K562 (cell line): ENCODE results near the gene CYB5RL. TPM values are rescaled to one million over a fixed set of nuclear protein-coding genes. Genes with fewer than 3 reads are reported as not detected.

Experiments used
- ARHGAP35 ChIP-seq: fragments of 450-650 bp; IDR thresholded peaks from 2 replicates; pipeline ENCODE4 v1.6.1; 2018; ENCODE audit not compliant: partially characterized antibody
- CBFA2T3 ChIP-seq: fragments of 450-650 bp; IDR thresholded peaks from 2 replicates; pipeline ENCODE4 v1.6.1; 2017
- CTBP1 ChIP-seq: fragments of 450-650 bp; IDR thresholded peaks from 2 replicates; pipeline ENCODE4 v1.6.1; 2016; ENCODE audit warnings: borderline replicate concordance
- CUX1 ChIP-seq: fragments of 200-800 bp; sonication (Bioruptor generic); IDR thresholded peaks from 2 replicates; pipeline ENCODE4 v1.6.1; 2016; ENCODE audit warnings: missing genetic modification characterization, missing compliant biosample characterization
- GMEB1 ChIP-seq: fragments of 250-450 bp; sonication (Bioruptor Pico); IDR thresholded peaks from 2 replicates; pipeline ENCODE4 v1.4.0; 2020; ENCODE audit warnings: mild to moderate bottlenecking
- HMBOX1 ChIP-seq: sonication (generic); IDR thresholded peaks from 2 replicates; pipeline ENCODE4 v1.6.1; 2016
- MAFG ChIP-seq: fragments of 450-650 bp; conservative IDR thresholded peaks from 2 replicates; pipeline ENCODE4 v1.6.1; 2016; ENCODE audit warnings: missing genetic modification characterization, missing compliant biosample characterization
- MAZ ChIP-seq, 2 experiments: fragments of 450-650 bp in 1 of 2; sonication (generic) in 1 of 2; formaldehyde crosslinking; IDR thresholded peaks in 1 of 2; conservative IDR thresholded peaks in 1 of 2; 2 replicates each; pipeline versions ENCODE4 v1.4.0 to v1.5.0; 2020; ENCODE audit warnings: mild to moderate bottlenecking in 1 of 2, missing genetic modification reagents in 1 of 2
- ZNF124 ChIP-seq: sonication (generic); formaldehyde crosslinking; IDR thresholded peaks from 2 replicates; pipeline ENCODE4 v1.8.1; 2022; ENCODE audit warnings: missing genetic modification reagents
- ZNF24 ChIP-seq: fragments of 450-650 bp; IDR thresholded peaks from 2 replicates; pipeline ENCODE4 v1.6.1; 2016
- ZNF77 ChIP-seq: fragments of 250-450 bp; sonication (Bioruptor Pico); IDR thresholded peaks from 2 replicates; pipeline ENCODE4 v1.5.0; 2020
- polyA plus RNA-seq, 8 experiments: library from polyadenylated mRNA; depleted of rRNA in 4 of 8; stranded (reverse) in 5 of 8; unstranded in 3 of 8; fragments of >200 nt; fragmentation: Nextera tagmentation in 2 of 8; fragmentation: Illumina TruSeq in 1 of 8; extraction: Ambion mirVana in 2 of 8; extraction: Trizol in 1 of 8; gene quantifications; 2 replicates each; pipeline versions ENCODE4 v1.2.1 to v1.2.3, GENCODE V29; 2011 to 2014; ENCODE audit warnings: inconsistent platforms in 1 of 8, missing spikeins in 1 of 8
- total RNA-seq, 7 experiments: library from RNA; depleted of rRNA in 6 of 7; stranded (reverse); fragments of >200 nt in 6 of 7; fragmentation: Illumina TruSeq in 2 of 7; extraction: Trizol in 2 of 7; gene quantifications; 2 replicates each; pipeline versions ENCODE4 v1.2.1 to v1.2.3, GENCODE V29; 2011 to 2021; ENCODE audit warnings: low replicate concordance in 1 of 7
- TF ChIP-seq, protein P1 (sequence below), 3 experiments: IDR thresholded peaks in 2 of 3; conservative IDR thresholded peaks in 1 of 3; 2 replicates each; pipeline ENCODE4 v1.5.1; 2011 to 2012; ENCODE audit warnings: low read length in 3 of 3, mild to moderate bottlenecking in 3 of 3, control low read depth in 2 of 3, improper control_type of control experiment in 1 of 3, inconsistent platforms in 1 of 3, low read depth in 1 of 3, mixed read lengths in 1 of 3, moderate library complexity in 1 of 3; ENCODE audit not compliant: insufficient read depth in 2 of 3
- TF ChIP-seq, protein P2 (sequence below), 3 experiments: fragments of 200-800 bp in 1 of 3; fragments of 250-450 bp in 1 of 3; fragments of 450-650 bp in 1 of 3; sonication (Bioruptor Pico) in 1 of 3; sonication (Bioruptor generic) in 1 of 3; formaldehyde crosslinking in 1 of 3; IDR thresholded peaks; 2 replicates each; pipeline versions ENCODE4 v1.6.1 to v1.8.0; 2016 to 2022; ENCODE audit warnings: mild to moderate bottlenecking in 2 of 3, missing genetic modification characterization in 2 of 3, missing compliant biosample characterization in 1 of 3, moderate library complexity in 1 of 3

Gene CYB5RL
- total and polyA plus RNA-seq, 9 of the 15 experiments (the other 6 are each of a cell fraction or from before 2014, with no cell fraction given), result 7.9 to 18.0 (median 11.2) TPM

DNA sequence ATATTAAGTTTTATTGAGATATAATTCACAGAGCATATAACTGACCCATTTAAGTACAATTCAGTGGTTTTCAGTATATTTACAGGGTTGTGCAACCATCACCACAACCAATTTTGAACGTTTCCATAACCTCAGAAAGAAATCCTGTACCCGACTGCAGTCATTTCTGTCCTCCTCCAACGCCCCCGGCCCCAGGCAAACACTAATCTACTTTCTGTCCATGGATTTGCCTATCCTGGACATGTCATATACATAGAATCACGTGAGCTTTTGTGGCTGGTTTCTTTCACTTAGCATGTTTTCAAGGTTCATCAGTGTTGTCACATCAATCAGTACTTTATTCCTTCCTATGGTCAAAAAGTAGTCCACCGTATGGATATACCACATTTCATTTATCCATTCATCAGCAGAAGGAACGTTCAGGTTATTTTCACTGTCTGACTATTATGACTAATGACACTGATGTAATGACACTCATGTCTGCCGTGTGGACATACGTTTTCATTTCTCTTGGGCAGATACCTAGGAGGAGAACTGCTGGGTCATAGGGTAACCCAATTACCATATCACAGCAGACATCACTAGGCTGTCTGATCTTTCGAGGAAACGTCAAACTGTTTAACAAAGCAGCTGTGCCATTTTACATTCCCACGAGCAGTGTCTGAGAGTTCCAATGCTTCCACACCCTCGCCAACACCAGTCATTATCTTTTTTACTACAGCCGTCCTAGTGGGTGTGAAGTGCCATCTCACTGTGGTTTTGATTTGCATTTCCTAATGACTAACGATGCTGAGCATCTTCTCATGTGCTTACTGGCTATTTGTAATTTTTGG is 30.9 kb upstream of the CYB5RL start (continued):
- TF ChIP-seq, protein P1, sequence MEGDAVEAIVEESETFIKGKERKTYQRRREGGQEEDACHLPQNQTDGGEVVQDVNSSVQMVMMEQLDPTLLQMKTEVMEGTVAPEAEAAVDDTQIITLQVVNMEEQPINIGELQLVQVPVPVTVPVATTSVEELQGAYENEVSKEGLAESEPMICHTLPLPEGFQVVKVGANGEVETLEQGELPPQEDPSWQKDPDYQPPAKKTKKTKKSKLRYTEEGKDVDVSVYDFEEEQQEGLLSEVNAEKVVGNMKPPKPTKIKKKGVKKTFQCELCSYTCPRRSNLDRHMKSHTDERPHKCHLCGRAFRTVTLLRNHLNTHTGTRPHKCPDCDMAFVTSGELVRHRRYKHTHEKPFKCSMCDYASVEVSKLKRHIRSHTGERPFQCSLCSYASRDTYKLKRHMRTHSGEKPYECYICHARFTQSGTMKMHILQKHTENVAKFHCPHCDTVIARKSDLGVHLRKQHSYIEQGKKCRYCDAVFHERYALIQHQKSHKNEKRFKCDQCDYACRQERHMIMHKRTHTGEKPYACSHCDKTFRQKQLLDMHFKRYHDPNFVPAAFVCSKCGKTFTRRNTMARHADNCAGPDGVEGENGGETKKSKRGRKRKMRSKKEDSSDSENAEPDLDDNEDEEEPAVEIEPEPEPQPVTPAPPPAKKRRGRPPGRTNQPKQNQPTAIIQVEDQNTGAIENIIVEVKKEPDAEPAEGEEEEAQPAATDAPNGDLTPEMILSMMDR (IDR thresholded peaks at IDR 0.05 in 2 of 3, conservative IDR thresholded peaks at IDR 0.05 in 1 of 3; ENCODE audit: insufficient read depth in 2 of 3, low read depth in 1 of 3, low read length in 3 of 3), result no peak
- no peak for TF ChIP-seq ARHGAP35
- no peak for TF ChIP-seq ZNF77 (CRISPR knock-in tag)
- TF ChIP-seq ZNF124 (CRISPR knock-in tag), result no peak
- TF ChIP-seq, protein P2, sequence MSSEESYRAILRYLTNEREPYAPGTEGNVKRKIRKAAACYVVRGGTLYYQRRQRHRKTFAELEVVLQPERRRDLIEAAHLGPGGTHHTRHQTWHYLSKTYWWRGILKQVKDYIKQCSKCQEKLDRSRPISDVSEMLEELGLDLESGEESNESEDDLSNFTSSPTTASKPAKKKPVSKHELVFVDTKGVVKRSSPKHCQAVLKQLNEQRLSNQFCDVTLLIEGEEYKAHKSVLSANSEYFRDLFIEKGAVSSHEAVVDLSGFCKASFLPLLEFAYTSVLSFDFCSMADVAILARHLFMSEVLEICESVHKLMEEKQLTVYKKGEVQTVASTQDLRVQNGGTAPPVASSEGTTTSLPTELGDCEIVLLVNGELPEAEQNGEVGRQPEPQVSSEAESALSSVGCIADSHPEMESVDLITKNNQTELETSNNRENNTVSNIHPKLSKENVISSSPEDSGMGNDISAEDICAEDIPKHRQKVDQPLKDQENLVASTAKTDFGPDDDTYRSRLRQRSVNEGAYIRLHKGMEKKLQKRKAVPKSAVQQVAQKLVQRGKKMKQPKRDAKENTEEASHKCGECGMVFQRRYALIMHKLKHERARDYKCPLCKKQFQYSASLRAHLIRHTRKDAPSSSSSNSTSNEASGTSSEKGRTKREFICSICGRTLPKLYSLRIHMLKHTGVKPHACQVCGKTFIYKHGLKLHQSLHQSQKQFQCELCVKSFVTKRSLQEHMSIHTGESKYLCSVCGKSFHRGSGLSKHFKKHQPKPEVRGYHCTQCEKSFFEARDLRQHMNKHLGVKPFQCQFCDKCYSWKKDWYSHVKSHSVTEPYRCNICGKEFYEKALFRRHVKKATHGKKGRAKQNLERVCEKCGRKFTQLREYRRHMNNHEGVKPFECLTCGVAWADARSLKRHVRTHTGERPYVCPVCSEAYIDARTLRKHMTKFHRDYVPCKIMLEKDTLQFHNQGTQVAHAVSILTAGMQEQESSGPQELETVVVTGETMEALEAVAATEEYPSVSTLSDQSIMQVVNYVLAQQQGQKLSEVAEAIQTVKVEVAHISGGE (CRISPR knock-in tag; IDR thresholded peaks at IDR 0.05), result no peak
- TF ChIP-seq CTBP1, result peak; percentile 57; the same call in 1 of the 2 replicates
- no peak for TF ChIP-seq MAZ (CRISPR knock-in tag; conservative IDR thresholded peaks at IDR 0.05 in 1 of 2, IDR thresholded peaks at IDR 0.05 in 1 of 2)
- peak; percentile 56 for TF ChIP-seq CBFA2T3
- peak; percentile 61 for TF ChIP-seq MAFG (tag)
- no peak for TF ChIP-seq GMEB1 (CRISPR knock-in tag)
- TF ChIP-seq HMBOX1, result no peak
- no peak for TF ChIP-seq ZNF24
- no peak for TF ChIP-seq CUX1 (CRISPR knock-in tag)
